HTR-8/SVneo (cell line): ENCODE data around the gene RFXAP.
A peak's percentile ranks its signal among the peaks of the same experiment; 100 is the strongest.

ENCODE experiments used
- DNase-seq: peaks from one replicate; pipeline ENCODE4 v3.0.0; 2011; ENCODE audit warnings: low spot score, mixed read lengths; ENCODE audit not compliant: insufficient read length
- FAIRE-seq: peaks from 2 replicates; lab custom pipeline; 2011; peaks lifted over from hg19 to GRCh38; lab: Jason Lieb, UNC

Gene RFXAP

DNA sequence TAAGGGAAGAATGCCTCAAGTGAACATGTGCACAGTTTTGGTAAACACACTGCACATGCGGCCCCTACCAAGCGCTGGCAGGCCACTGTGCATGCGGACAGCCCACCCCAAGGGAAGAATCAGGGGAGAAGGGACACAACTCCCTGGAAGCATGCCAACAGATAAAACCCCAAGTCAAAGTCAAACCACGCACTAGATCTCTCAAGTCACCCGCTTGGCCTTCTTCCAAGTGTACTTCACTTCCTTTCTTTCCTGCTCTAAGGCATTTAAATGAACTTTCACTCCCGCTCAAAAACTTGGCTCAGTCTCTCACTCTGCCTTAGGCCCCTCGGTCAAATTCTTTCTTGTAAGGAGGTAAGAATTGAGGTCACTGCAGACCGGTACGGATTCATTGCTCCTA, 4.6 kb upstream of the RFXAP start:
- no peak for DNase-seq
- FAIRE-seq, result no peak

DNA sequence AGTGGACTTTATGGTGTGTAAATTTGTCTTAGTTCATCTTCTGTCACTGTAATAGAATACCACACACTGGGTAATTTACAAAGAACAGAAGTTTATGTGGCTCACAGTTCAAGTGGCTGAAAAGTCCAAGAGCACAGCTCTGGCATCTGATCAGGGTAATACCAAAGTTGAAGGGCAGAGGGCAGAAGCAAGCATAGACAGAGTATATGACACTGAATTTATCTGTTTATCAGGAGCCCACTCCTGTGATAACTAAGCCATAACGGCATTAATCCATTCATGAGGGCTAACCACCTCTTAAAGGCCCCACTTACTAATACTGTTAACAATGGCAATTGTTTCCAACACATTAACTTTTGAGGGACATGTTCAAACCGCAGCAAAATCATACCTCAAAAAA, 4.0 kb upstream of the RFXAP start:
- DNase-seq (no peak), FAIRE-seq (no peak)

DNA sequence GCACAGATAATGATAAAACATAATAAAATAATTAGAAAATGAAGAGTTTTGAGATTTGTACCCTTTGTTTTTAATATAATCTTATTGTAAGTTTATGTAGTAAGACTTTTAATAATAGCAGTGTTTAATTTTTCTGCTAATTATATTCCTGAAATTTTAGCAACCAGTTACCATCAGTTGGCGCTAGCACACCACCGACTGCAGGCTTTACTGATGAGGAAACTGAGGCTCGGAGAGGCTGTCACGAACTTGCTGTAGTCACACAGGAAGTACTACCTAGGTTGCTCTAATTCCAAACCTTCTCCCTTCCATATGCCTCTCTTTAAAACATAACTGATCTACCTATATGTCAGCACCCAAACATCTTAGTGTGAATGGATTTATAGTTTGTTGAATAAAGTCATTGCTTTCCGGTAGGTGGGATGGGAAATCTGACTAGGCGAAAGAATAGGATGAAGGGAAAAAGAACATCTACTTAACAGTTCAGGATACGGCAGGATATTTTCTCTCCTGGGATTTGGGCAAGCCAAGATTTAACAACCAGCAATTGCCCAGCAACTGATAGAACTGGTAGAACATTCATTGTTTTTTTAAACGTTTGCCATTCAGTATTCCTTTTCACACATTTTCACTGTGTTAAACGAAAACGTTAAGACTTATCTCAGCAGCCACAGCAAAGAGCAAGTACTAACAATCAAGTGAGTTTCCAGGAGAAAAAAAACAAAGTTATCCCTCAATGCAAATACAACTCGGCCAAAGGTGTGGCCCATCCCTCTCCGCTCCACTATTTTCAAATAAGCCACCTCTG, 822 bp upstream of the RFXAP start:
- no peak for DNase-seq
- no peak for FAIRE-seq

DNA sequence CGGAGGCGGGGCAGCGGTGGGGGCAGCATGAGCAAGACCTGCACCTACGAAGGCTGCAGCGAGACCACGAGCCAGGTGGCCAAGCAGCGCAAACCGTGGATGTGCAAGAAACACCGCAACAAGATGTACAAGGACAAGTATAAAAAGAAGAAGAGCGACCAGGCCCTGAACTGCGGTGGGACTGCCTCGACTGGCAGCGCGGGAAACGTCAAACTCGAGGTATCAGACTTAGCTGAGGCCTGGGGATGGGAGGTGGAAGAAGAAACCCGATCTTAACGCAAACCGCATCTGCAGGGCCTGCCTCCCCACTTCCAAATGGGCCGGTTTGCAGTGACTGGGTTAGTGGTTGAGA, 693 bp downstream of the RFXAP start:
- DNase-seq (no peak), FAIRE-seq (no peak)

DNA sequence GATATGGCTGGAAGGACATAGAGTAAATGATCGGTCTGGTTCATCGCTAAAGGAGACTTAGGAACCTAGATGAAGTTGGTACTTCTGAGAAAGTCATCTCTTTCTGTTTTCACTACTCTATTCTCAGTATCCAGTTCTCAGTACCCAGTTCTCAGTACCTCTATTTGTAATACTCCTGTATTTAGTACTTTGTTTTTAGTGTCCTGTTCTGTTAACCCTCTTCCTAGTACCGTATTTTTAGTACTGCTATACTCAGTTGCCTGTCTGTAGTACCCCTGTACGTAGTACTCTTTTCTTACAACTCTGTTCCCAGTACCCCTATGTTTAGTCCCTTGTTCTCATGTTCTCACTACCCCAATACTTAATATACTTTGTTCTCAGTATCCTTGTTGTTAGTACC, 1.2 kb downstream of the RFXAP start:
- DNase-seq (no peak), FAIRE-seq (no peak)

DNA sequence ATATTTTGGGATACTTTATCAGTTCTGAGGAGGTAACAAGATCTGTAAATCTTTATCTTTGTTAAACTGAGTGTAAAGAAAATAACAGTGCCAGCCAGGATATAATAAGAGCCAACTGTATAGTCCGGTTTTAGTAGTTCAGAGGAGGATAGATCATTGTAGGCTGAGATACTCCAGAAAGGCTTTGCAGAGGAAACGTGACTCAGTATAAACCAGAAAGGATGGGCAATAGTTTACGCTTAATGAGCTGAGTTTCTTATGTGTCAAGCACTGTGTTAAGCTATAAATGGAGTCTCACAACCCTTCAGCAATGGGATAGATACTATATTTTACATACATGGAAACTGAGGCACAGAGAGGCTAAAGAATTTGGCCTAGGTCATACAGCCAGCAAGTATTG, 3.8 kb downstream of the RFXAP start:
- FAIRE-seq (no peak), DNase-seq (no peak)

DNA sequence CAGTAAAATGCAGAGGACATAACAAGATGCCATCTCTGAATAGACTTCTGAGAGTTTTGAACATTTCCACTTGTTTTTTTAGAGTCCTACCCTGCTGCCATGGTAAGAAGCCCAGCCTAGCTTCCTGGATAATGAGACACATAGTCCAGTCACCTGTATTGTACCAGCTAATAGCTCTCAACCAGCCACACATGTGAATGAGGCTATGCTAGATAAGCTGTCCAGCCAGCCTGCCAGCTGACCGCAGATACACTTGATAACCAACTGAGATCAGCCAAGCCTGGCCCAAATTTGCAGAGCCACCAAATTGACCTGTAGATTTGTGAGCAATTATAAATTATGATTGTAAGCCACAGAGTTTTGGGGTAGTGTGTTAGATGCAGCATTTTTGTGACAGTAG, 10.7 kb downstream of the RFXAP start:
- no peak for DNase-seq
- no peak for FAIRE-seq

DNA sequence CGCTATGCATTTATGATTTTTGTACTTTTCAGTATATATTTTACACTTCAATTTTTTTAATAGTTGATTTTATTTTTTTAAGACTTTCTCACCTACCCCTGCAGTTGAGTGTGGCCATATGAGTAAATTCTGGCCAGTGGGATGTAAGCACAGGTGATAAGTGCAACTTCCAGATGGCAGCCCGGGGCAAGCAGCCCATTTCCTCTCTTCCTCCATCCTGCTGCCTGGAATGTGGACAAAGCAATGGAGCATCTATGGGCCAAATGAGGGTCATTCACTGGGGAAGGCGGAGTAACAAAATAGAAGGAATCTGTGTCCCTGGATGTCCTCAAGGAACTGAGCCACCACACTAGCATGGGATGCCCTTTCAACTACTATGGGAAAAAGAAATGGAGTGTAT, 12.3 kb downstream of the RFXAP start:
- FAIRE-seq, result no peak
- no peak for DNase-seq

DNA sequence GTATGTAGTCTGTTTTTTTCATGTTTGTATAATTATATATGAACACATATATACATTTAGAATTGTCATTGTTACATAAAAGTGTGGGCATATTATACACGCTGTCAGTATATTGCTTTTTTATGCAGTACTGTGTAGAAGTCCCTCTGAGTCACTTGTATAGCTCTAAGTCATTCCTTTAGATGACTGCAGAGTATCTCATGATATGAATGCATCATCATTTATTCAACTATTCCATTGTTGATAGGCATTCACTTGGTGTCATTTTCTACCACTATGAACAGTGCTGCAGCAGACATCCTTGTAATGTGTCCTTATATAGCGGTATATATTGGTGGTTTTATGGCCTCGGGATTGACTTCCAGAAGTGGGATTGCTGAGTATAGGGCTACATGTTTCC, 15.3 kb downstream of the RFXAP start:
- no peak for DNase-seq
- FAIRE-seq, result no peak

DNA sequence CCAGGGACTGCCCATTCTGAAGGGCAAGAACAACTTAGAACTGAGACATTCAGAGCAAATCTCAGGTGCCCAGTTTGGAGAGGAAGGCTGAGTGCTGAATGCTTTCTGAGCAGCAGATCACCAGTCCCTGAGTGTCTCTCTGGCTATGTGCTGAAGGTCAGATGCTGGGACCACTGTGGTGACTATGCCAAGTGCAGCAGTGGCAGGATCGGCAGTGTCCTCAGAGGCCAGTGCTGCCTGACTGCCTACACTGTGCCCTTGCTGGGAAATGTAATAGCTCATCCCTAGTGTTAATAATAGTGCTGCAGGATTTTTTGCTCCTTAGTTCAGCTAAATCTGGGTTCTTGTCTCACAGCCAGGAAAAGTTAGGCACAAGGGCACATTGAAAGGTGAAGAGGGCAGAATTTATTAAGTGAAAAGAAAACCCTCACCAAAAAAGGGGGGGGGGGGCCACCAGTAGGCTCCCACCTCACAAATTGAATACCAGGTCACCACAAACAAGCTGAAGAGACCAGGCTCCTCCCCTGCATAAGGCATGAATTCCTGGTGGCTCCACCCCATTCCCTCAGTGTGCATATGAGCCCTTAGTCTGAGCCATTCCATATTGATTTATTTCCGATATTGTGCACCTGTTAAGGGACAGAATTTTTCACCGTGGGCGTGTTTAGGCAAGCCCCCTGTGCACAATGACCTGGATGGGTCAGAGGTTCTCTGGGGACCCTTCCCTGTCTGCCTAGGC, 18.5 kb downstream of the RFXAP start:
- no peak for DNase-seq
- no peak for FAIRE-seq

DNA sequence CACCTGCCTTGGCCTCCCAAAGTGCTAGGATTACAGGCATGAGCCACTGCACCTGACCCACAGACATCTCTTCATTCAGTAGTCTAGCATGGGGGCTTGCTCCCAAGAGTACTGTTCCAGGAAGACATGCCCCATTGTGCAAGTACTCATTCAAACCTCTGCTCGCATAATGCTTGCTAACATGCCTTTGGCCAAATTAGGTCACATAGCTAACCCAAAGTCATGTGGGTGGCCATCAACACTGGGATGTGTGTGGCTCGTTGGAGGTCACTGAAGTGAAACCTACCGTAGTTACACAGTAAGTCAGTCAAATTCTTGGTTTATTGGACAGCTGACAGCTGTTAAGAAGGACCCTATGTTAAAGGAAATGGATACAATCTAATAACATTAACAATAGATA, 20.3 kb downstream of the RFXAP start:
- FAIRE-seq, result no peak
- DNase-seq, result no peak

DNA sequence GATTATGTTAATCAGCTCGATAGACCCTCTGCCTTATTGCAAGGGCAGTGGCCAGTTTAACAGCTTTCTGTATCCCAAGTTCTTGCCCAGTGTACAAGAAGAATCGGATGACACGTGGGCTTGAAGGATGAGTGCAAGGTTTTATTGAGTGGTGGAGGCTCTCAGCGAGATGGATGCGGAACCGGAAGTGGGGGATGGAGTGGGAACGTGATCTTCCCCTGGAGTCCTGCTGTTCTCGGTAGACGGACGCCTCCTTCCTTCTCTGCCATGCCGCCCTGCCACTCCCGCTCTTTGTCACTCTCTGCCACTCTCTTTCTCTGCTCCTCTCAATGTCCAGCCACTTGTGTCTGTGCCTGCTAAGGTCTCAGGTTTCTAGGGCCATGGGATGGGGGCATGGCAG, 21.0 kb downstream of the RFXAP start:
- DNase-seq (no peak), FAIRE-seq (no peak)

DNA sequence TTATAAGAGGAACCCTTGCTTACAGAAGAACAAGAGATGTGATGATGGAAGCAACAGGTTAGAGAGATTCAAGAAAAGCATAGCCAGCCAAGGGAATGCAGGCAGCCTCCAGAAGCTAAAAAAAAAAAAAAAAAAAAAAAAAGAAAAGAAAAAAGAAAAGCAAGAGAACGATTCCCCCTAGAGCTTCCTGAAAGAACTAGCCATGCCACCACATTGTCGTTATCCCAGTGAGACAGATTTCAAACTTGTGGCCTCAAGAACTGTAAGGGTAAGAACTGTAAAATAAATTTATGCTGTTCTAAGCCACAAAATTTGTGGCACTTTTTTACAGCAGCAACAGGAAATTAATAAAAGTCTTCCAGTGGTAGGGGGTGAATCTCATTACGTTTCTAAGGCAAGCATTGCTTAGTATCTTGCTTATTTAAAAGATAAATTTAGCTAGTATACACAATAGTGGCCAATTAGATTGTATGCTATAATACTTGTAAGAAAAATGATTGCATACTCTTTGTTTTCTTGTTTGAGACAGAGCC, 21.8 kb downstream of the RFXAP start:
- no peak for FAIRE-seq
- no peak for DNase-seq

DNA sequence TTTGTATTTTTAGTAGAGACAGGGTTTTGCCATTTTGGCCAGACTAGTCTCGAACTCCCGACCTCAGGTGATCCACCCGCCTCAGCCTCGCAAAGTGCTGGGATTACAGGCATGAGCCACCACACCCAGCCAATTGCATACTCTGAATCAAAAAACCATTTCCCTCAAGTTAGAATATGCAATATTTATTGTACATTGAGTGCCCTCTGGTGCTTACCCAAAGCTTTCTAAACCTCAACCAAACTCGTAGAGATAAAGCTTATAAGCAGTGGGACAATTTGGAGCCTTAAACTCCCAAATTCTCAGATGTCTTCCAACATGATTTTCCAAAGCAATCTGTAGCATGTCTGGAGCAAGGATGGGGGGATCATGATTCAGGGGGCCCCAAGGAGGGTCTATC, 22.4 kb downstream of the RFXAP start:
- no peak for DNase-seq
- FAIRE-seq, result no peak

DNA sequence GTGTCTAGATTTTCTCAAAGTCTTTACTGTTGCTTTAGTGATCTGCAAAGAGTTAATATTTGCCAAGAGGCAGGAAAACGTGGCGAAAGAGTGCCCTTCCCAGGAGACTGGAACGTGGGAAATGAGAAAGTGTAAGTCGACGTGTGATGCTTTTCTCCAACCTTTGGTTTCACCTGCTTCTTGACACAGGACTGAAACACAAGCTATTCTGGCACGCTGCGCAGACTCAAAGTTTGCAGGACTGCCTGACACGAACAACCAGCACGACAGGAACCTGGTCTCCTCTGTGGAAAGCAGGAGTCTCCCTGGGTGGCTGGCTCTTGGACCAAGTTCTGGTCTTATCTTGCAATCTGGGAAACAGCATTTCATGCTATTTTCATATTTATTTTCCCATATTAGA, 28.6 kb downstream of the RFXAP start:
- DNase-seq (no peak), FAIRE-seq (no peak)

DNA sequence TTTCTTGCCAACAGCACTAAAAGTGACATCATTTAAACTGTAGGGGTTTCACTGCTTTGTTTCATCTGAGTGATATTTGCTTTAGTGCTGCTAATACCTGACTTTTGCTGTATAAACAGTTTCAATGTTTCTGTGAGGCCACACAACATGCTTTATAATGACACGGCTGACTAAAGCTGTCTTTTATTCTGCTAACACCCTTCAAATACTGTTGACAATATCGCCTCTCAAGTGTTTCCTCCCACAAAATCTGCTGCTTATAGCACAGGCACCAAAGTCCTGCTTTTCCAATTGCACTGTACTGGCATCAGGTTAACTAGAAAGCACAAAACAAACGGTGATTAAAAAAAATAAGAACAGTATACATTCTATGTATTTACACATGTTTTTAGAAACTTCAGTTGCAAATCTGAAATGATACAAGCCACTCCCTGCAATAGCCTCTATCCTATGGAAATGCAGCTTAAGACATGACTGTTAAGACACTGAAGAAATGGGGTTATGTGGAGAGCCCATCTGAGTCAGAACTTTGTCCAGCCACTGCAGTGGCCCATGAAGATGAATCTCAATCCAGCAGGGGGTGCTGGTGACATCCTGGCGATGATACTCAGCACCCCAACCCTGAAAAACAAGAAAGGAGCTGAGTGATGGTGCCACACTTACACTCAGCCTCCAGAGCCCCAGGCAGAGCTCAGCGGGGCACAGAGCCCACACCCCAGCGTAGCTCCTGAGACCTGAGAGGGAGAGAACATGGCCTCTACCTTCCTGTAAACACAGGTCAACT, 29.4 kb downstream of the RFXAP start:
- no peak for FAIRE-seq

DNA sequence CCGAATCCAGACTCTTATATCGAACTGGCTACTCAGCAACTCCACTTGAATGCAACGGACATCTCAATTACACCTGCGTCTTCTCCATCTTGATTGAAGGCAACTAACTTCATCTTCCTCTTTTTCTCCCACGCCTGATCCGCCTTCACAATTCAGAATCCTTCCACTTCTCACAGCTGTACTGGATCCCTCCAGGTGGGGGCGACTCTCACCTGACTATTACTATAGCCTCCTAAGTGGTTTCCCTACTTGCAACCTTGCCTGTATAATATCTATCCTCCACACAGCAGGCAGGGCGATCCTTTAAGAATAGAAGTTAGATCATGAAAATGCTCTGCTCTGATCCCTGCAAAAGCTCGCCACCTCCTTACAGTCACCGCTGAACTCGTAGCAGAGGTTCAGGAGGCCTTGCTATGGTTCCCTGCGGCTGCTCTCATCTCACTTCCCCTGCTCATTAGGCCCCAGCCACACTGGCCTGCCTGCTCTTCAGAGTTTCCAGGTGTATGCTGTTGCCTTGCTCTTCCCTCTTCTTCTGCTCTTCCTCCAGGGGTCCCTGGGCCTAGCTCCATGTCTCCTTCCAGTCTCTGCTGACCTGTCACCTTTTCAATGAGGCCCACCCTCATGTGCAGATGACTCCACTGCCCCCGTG, 31.9 kb downstream of the RFXAP start:
- no peak for DNase-seq

More for the DNA sequence above, 29.4 kb downstream of the RFXAP start:
- no peak for DNase-seq

DNA sequence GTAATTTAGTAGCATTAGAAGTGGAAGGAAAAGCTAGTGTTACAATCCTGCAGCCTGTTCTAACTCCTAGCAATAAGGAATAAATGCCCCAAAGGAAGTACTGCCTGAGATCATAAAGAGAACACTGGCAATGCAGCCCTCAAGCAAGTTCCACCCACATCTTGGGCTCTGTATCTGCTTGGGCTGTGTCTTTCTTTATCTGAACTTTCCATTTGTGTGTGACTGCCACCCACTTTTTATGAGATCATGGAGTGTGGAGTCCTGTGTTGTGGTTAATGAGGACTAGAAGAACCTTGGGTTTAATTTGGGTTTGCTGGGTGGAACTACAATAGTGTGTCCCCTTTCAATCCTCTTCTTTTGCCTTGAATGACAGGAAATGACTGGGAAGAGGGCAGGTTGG, 38.2 kb downstream of the RFXAP start:
- FAIRE-seq (no peak), DNase-seq (no peak)

More for the DNA sequence above, 31.9 kb downstream of the RFXAP start:
- FAIRE-seq, result no peak

DNA sequence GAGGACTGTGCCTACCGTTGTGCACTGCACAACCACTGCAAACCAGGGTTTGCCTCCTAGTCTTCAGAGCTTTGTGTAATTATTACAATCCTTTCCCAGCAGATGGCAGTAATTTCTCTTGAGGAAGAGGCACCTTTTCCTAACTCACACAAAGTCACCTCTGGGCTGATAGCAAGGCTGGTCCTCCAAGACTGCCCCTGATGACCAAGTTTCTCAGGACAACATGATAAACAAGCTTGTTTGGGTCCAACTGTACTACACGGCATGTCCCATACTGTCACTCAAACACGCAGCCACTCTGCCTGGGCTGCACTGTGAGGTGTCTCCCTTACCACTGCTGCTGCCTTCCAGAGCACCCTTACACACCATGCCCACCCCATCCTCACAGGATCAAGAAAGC, 39.3 kb downstream of the RFXAP start:
- FAIRE-seq (peak; percentile 13), DNase-seq (peak; percentile 24)

DNA sequence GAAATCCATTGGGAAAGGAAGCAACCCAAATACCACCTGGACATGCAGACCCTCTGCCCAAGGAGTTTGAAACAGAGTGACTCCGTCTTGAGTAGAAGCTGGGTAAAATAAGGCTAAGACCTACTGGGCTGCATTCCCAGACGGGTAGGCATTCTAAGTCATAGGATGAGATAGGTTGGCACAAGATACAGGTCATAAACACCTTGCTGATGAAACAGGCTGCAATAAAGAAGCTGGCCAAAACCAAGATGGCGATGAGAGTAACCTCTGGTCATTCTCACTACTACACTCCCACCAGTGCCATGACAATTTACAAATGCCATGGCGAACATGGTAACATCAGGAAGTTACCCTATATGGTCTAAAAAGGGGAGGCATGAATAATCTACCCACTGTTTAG, 40.2 kb downstream of the RFXAP start:
- FAIRE-seq, result no peak
- DNase-seq, result no peak
